ENCODE data around the gene SPAG16.
"Not testable (repeated sequence)": the region's sequence is repeated elsewhere in the genome, so short reads cannot be mapped to it uniquely, and the experiment has no call there.

Gene SPAG16

DNA sequence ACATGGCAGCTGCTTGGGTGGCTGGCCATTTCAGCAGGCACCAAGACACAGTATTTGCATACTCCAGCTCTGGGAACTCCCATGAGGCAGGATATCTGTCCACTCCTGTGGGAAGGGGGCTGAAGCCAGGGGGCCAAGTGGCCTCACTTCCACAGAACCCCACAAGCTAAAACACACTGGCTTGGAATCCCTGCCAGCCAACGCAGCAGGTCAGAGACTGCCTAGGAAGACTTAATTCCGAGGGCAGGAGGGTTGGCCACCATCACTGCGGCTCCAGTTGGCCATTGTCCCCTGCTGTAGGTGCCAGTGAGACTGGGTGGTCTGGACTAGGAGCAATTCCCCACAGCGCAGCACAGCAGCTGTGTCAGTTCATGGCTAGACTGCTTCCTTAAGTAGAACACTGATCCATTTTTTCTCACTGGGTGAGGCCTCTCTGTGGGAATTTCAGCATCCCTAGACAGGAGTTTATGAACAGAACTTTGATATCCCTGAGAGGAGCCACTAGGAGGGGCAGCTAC, 52.0 kb downstream of the SPAG16 start:
- Mint-ChIP-seq H3K4me3 (no peak overlapping the region), H3K9me3 (peaks cover 49% of the 10 kb centered on the region), H3K27ac (no peak overlapping the region), H3K27me3 (ENCODE audit: low read depth) (no peaks in the 10 kb centered on the region), H3K4me1 (no peaks in the 10 kb centered on the region), H3K36me3 (ENCODE audit: low read depth) (peaks cover 32% of the 10 kb centered on the region)
- no peak for TF ChIP-seq CTCF (IDR thresholded peaks at IDR 0.05; ENCODE audit: unreplicated experiment in 3 of 3)

GRCh38 chr2:213353419-213353818, 69.2 kb downstream of the SPAG16 start:
- Mint-ChIP-seq H3K4me1 (no peaks in the 10 kb centered on the region), H3K9me3 (peaks cover 28% of the 10 kb centered on the region), H3K27ac (no peak overlapping the region), H3K27me3 (ENCODE audit: low read depth) (no peaks in the 10 kb centered on the region), H3K36me3 (ENCODE audit: low read depth) (peaks cover 38% of the 10 kb centered on the region), H3K4me3 (no peak overlapping the region)
- TF ChIP-seq CTCF (IDR thresholded peaks at IDR 0.05; ENCODE audit: unreplicated experiment in 3 of 3) = no peak

- H3K36me3 Mint-ChIP-seq (ENCODE audit: low read depth) = peaks cover 7% of the 10 kb centered on the region
- no peak overlapping the region for H3K4me3 Mint-ChIP-seq
- no peak overlapping the region for H3K27ac Mint-ChIP-seq
- no peaks in the 10 kb centered on the region for H3K9me3 Mint-ChIP-seq
- no peaks in the 10 kb centered on the region for H3K27me3 Mint-ChIP-seq (ENCODE audit: low read depth)
- no peaks in the 10 kb centered on the region for H3K4me1 Mint-ChIP-seq
- TF ChIP-seq CTCF (IDR thresholded peaks at IDR 0.05; ENCODE audit: unreplicated experiment in 3 of 3) = no peak
These were observed 92.4 kb downstream of the SPAG16 start for GRCh38 chr2:213376644-213377043.

GRCh38 chr2:213407027-213407426, 122.8 kb downstream of the SPAG16 start:
- H3K4me3 Mint-ChIP-seq; H3K36me3 Mint-ChIP-seq (ENCODE audit: low read depth); H3K9me3 Mint-ChIP-seq; H3K27me3 Mint-ChIP-seq (ENCODE audit: low read depth); H3K4me1 Mint-ChIP-seq: not testable (repeated sequence)
- peak overlapping the region in 2 of 3 experiments; percentile 49 to 87 for H3K27ac Mint-ChIP-seq

- H3K9me3 Mint-ChIP-seq; H3K27me3 Mint-ChIP-seq (ENCODE audit: low read depth); H3K36me3 Mint-ChIP-seq (ENCODE audit: low read depth); H3K4me1 Mint-ChIP-seq: not testable (repeated sequence)
- Mint-ChIP-seq H3K27ac (peak overlapping the region; percentile 75 to 88 (median 87)), H3K4me3 (peak overlapping the region in 1 of 3 experiments; percentile 16)
These were observed 124.3 kb downstream of the SPAG16 start for GRCh38 chr2:213408426-213409070.

DNA sequence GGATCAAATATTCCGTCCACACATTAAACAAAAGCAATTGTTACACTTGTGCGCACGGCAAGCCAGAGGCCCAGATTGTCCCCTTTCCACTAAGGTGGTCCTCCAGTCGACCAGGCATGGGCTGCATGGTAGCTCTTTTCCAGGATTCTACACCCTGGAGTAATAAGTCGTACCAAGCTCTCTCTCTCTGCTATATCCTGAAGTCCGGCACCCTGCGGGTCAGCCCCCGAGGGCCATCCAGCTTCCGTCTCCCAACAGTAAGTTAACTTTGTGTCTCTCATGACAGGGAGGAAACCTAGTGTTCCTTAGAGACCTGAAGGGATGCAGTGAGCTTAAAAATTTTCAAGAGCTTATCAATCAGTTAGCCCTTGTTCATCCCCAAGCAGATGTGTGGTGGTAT, 126.4 kb downstream of the SPAG16 start:
- not testable (repeated sequence) for H3K27me3 Mint-ChIP-seq (ENCODE audit: low read depth); H3K4me1 Mint-ChIP-seq; H3K4me3 Mint-ChIP-seq; H3K9me3 Mint-ChIP-seq; H3K36me3 Mint-ChIP-seq (ENCODE audit: low read depth); H3K27ac Mint-ChIP-seq

- Mint-ChIP-seq H3K9me3 (no peaks in the 10 kb centered on the region), H3K27ac (no peak overlapping the region), H3K4me3 (no peak overlapping the region), H3K27me3 (ENCODE audit: low read depth) (no peaks in the 10 kb centered on the region), H3K36me3 (ENCODE audit: low read depth) (no peaks in the 10 kb centered on the region), H3K4me1 (no peaks in the 10 kb centered on the region)
- TF ChIP-seq CTCF (IDR thresholded peaks at IDR 0.05; ENCODE audit: unreplicated experiment in 3 of 3) = no peak
These were observed 127.5 kb downstream of the SPAG16 start for GRCh38 chr2:213411582-213412289.
